Hypothalamus (tissue), 51 donors: Measurements from ENCODE around the gene ST7.

Experiments used
- DNase-seq, 51 donors: peaks; one replicate each; lab custom pipeline; 2025; lab: John Stamatoyannopoulos, UW

Gene ST7

GRCh38 chr7:117172283-117172682 lies 219.0 kb downstream of the ST7 start:
- DNase-seq = no peak

GRCh38 chr7:117173035-117173770 lies 219.9 kb downstream of the ST7 start:
- DNase-seq = no peak

GRCh38 chr7:117176206-117176605 lies 222.9 kb downstream of the ST7 start:
- no peak for DNase-seq

GRCh38 chr7:117178600-117178999 lies 225.3 kb downstream of the ST7 start:
- no peak for DNase-seq

GRCh38 chr7:117179701-117180100 lies 226.4 kb downstream of the ST7 start:
- DNase-seq = no peak

GRCh38 chr7:117183729-117184128 lies 230.4 kb downstream of the ST7 start:
- DNase-seq = no peak

- no peak for DNase-seq
These were observed 231.1 kb downstream of the ST7 start for GRCh38 chr7:117184367-117184766.

GRCh38 chr7:117185124-117185523 lies 231.8 kb downstream of the ST7 start:
- DNase-seq = no peak

GRCh38 chr7:117186218-117187010 lies 233.1 kb downstream of the ST7 start:
- DNase-seq = no peak

GRCh38 chr7:117188376-117188775 lies 235.1 kb downstream of the ST7 start:
- DNase-seq = no peak

GRCh38 chr7:117188949-117189592 lies 235.8 kb downstream of the ST7 start:
- no peak for DNase-seq

GRCh38 chr7:117190104-117190503 lies 236.8 kb downstream of the ST7 start:
- DNase-seq = no peak

GRCh38 chr7:117190746-117191435 lies 237.6 kb downstream of the ST7 start:
- DNase-seq = no peak

- DNase-seq = no peak
These were observed 238.8 kb downstream of the ST7 start for GRCh38 chr7:117192108-117192507.

- no peak for DNase-seq
These were observed 240.3 kb downstream of the ST7 start for GRCh38 chr7:117193564-117193963.

GRCh38 chr7:117194445-117194844 lies 241.1 kb downstream of the ST7 start:
- DNase-seq = no peak

- DNase-seq = no peak
These were observed 242.2 kb downstream of the ST7 start for GRCh38 chr7:117195361-117196029.

- DNase-seq = no peak
These were observed 246.8 kb downstream of the ST7 start for GRCh38 chr7:117200132-117200531.

- no peak for DNase-seq
These were observed 247.6 kb downstream of the ST7 start for GRCh38 chr7:117200786-117201458.

- DNase-seq = no peak
These were observed 249.2 kb downstream of the ST7 start for GRCh38 chr7:117202511-117202910.
